Smooth muscle cell (in vitro differentiated cells): ENCODE data around the gene ILF3. TPM values are rescaled to one million over a fixed set of nuclear protein-coding genes. Genes with fewer than 3 reads are reported as not detected.

Experiments used
- DNase-seq: peaks from one replicate; lab custom pipeline; 2025; ENCODE audit not compliant: unreplicated experiment; lab: John Stamatoyannopoulos, UW
- H2AFZ ChIP-seq: fragments of 200-600 bp; sonication (generic); 2 replicates; pipeline ENCODE4 v1.6.0; 2016; ENCODE audit warnings: antibody characterized with exemption, low read depth, mild to moderate bottlenecking
- H3F3A ChIP-seq: fragments of 200-600 bp; sonication (generic); 2 replicates; pipeline ENCODE4 v1.6.0; 2017; ENCODE audit warnings: antibody characterized with exemption, low read depth
- H3K27ac ChIP-seq: fragments of 200-600 bp; sonication (generic); 2 replicates; pipeline ENCODE4 v1.5.1; 2016; ENCODE audit warnings: low read depth, mild to moderate bottlenecking
- H3K27me3 ChIP-seq: fragments of 200-600 bp; sonication (generic); 2 replicates; pipeline ENCODE4 v1.6.1; 2016; ENCODE audit warnings: low read depth, mild to moderate bottlenecking
- H3K36me3 ChIP-seq: fragments of 200-600 bp; sonication (generic); 2 replicates; pipeline ENCODE4 v1.5.1; 2016; ENCODE audit warnings: low read depth
- H3K4me1 ChIP-seq: fragments of 200-600 bp; sonication (generic); 2 replicates; pipeline ENCODE4 v1.5.1; 2016; ENCODE audit warnings: low read depth
- H3K4me2 ChIP-seq: fragments of 200-600 bp; sonication (generic); 2 replicates; pipeline ENCODE4 v1.6.0; 2016; ENCODE audit warnings: mild to moderate bottlenecking
- H3K4me3 ChIP-seq: fragments of 200-600 bp; sonication (generic); 2 replicates; pipeline ENCODE4 v1.5.1; 2016; ENCODE audit warnings: mild to moderate bottlenecking
- H3K79me2 ChIP-seq: fragments of 200-600 bp; sonication (generic); 2 replicates; pipeline ENCODE4 v1.6.0; 2016; ENCODE audit warnings: low read depth, mild to moderate bottlenecking
- H3K9ac ChIP-seq: fragments of 200-600 bp; sonication (generic); 2 replicates; pipeline ENCODE4 v1.6.0; 2016; ENCODE audit warnings: low read depth
- H3K9me3 ChIP-seq: fragments of 200-600 bp; sonication (generic); replicated peaks from 2 replicates; pipeline ENCODE4 v1.5.1; 2016; ENCODE audit warnings: low read depth
- H4K20me1 ChIP-seq: fragments of 200-600 bp; sonication (generic); 2 replicates; pipeline ENCODE4 v1.6.0; 2016; ENCODE audit warnings: low read depth
- WGBS: methylation state at CpG from one replicate; pipeline ENCODE4 v1.1.7; 2016; ENCODE audit warnings: low lambda C conversion rate; 5-methylcytosine and 5-hydroxymethylcytosine counted together
- polyA plus RNA-seq: library from polyadenylated mRNA; unstranded; fragments of >200 nt; fragmentation: Nextera tagmentation; extraction: Ambion mirVana; gene quantifications from 2 replicates; pipeline ENCODE4 v1.2.1, GENCODE V29; 2016
- total RNA-seq: library from RNA; depleted of rRNA; stranded (reverse); fragments of >200 nt; gene quantifications from 2 replicates; pipeline ENCODE4 v1.2.3, GENCODE V29; 2014
- TF ChIP-seq, protein P1 (sequence below): fragments of 200-600 bp; sonication (generic); IDR thresholded peaks from 2 replicates; pipeline ENCODE4 v1.5.1; 2017; ENCODE audit warnings: borderline replicate concordance, mild to moderate bottlenecking, antibody characterized with exemption; ENCODE audit not compliant: insufficient read depth, poor library complexity, severe bottlenecking

Gene ILF3
- total and polyA plus RNA-seq, 2 experiments from 2014 or later, result 78.0 to 108 TPM

DNA sequence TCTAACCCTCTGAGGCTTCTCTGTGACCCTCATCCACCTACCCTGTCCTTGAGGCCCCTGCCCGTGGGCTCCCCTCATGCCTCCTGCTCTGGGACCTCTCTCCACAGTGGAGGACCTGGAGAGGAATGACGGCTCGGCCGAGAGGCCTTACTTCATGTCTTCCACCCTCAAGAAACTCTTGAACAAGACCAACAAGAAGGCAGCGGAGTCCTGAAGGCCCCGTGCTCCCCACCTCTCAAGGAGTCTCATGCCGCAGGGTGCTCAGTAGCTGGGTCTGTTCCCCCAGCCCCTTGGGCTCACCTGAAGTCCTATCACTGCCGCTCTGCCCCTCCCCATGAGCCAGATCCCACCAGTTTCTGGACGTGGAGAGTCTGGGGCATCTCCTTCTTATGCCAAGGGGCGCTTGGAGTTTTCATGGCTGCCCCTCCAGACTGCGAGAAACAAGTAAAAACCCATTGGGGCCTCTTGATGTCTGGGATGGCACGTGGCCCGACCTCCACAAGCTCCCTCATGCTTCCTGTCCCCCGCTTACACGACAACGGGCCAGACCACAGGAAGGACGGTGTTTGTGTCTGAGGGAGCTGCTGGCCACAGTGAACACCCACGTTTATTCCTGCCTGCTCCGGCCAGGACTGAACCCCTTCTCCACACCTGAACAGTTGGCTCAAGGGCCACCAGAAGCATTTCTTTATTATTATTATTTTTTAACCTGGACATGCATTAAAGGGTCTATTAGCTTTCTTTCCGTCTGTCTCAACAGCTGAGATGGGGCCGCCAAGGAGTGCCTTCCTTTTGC, 10.8 kb upstream of the ILF3 start:
- H3K4me2 ChIP-seq, result no peak overlapping the region
- TF ChIP-seq, protein P1, sequence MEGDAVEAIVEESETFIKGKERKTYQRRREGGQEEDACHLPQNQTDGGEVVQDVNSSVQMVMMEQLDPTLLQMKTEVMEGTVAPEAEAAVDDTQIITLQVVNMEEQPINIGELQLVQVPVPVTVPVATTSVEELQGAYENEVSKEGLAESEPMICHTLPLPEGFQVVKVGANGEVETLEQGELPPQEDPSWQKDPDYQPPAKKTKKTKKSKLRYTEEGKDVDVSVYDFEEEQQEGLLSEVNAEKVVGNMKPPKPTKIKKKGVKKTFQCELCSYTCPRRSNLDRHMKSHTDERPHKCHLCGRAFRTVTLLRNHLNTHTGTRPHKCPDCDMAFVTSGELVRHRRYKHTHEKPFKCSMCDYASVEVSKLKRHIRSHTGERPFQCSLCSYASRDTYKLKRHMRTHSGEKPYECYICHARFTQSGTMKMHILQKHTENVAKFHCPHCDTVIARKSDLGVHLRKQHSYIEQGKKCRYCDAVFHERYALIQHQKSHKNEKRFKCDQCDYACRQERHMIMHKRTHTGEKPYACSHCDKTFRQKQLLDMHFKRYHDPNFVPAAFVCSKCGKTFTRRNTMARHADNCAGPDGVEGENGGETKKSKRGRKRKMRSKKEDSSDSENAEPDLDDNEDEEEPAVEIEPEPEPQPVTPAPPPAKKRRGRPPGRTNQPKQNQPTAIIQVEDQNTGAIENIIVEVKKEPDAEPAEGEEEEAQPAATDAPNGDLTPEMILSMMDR, result no peak
- peaks cover 11% of the 10 kb centered on the region for H3K4me1 ChIP-seq
- no peaks in the 10 kb centered on the region for H3K9me3 ChIP-seq
- H3K79me2 ChIP-seq, result no peaks in the 10 kb centered on the region
- H3K27me3 ChIP-seq, result no peaks in the 10 kb centered on the region
- H3K27ac ChIP-seq, result no peak overlapping the region
- H2AFZ ChIP-seq, result no peak overlapping the region
- no peaks in the 10 kb centered on the region for H3K36me3 ChIP-seq
- DNase-seq, result no peak
- H3K9ac ChIP-seq, result no peak overlapping the region
- H3F3A ChIP-seq, result peaks cover 14% of the 10 kb centered on the region
- H4K20me1 ChIP-seq, result peaks cover 6% of the 10 kb centered on the region
- WGBS, result 86% methylated on average over 21 of the region's 21 CpGs
- H3K4me3 ChIP-seq, result no peak overlapping the region

DNA sequence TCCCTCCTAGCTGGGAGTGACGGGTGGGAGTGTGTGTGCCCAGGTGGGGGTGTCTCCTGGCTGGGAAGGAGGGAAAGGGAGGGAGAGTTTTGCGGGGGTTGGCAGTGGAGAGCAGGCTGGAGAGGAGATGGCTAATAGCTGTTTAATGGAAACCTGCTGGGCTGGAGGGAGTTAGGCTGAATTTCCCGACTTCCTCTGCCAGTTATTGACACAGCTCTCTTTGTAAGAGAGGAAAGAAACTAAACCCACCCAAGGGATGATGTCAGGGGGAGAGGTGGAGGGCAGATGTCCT, 10.2 kb upstream of the ILF3 start:
- Histone ChIP-seq H3K9me3 (no peaks in the 10 kb centered on the region), H2AFZ (no peak overlapping the region), H3K27me3 (no peaks in the 10 kb centered on the region), H3K79me2 (no peaks in the 10 kb centered on the region), H3F3A (peaks cover 14% of the 10 kb centered on the region), H3K36me3 (no peaks in the 10 kb centered on the region), H4K20me1 (peaks cover 6% of the 10 kb centered on the region), H3K4me2 (no peak overlapping the region), H3K27ac (no peak overlapping the region), H3K4me1 (peaks cover 11% of the 10 kb centered on the region), H3K4me3 (no peak overlapping the region), H3K9ac (no peak overlapping the region)
- TF ChIP-seq, protein P1, result no peak
- WGBS, result 44% methylated on average over 3 of the region's 3 CpGs
- no peak for DNase-seq

DNA sequence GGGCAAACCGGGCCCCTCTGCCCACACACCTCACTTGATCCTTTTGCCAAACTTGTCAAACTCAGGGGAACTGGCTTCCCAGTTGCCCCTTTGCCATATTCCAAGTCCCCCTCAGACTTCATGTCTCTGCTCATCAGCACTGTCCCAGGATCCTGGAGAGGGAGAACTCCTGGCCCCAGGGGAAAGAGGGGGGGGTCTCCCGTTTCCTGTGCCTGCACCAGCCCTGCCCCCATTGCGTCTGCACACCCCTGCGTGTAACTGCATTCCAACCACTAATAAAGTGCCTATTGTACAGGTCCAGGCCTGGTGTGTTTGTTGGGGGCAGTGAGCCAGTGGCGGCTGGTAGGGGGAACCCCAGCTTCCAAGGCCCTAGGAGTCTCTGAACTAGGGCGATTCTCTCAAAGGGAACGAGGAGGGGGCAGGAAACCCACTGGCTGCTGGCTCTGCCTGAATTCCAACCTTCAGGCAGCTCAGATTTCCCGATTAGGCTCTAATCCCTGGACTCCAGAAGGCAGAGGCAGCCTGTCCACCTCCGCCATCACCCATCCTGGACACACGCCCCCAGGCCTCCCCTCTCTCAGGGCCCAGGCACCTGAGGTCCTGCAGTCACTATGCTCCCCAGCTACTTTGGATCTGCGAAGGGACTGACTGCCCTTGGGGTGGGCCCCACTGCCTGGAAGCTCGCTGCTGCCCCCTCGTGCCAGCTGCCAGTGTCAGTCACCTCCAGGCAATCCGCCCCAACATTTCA, 9.7 kb upstream of the ILF3 start:
- H3K9me3 ChIP-seq, result no peaks in the 10 kb centered on the region
- peaks cover 6% of the 10 kb centered on the region for H4K20me1 ChIP-seq
- H3K36me3 ChIP-seq, result no peaks in the 10 kb centered on the region
- no peak overlapping the region for H2AFZ ChIP-seq
- H3K4me1 ChIP-seq, result peaks cover 11% of the 10 kb centered on the region
- no peak overlapping the region for H3K4me3 ChIP-seq
- peaks cover 14% of the 10 kb centered on the region for H3F3A ChIP-seq
- TF ChIP-seq, protein P1, result peak; percentile 75
- H3K4me2 ChIP-seq, result peak overlapping the region; percentile 40
- 27% methylated on average over 14 of the region's 14 CpGs for WGBS
- no peaks in the 10 kb centered on the region for H3K79me2 ChIP-seq
- peak; percentile 44 for DNase-seq
- H3K27ac ChIP-seq, result no peak overlapping the region
- H3K27me3 ChIP-seq, result no peaks in the 10 kb centered on the region
- H3K9ac ChIP-seq, result no peak overlapping the region
